Left lung (tissue), 10 donors: ENCODE measurements around the gene ZBTB14. TPM values are rescaled to one million over a fixed set of nuclear protein-coding genes. Genes with fewer than 3 reads are reported as not detected.

Experiments
- ATAC-seq: fragments of 200-7000 bp; cut with Tn5 transposase; one replicate; pipeline ENCODE4 v1.9.1; 2020; ENCODE audit warnings: moderate library complexity
- DNase-seq, 4 donors: peaks; one replicate each; pipeline ENCODE4 v3.0.0-alpha.2; 2013 to 2020
- H3K27ac ChIP-seq, 2 donors: fragments of 200-600 bp; sonication (generic) in 1 of 2; one replicate each; pipeline versions ENCODE4 v1.5.0 to v1.8.0; 2020 to 2021
- H3K27me3 ChIP-seq, 2 donors: fragments of 200-600 bp; sonication (generic) in 1 of 2; one replicate each; pipeline versions ENCODE4 v1.5.0 to v1.8.0; 2020 to 2021
- H3K36me3 ChIP-seq, 2 donors: fragments of 200-600 bp; sonication (generic) in 1 of 2; one replicate each; pipeline versions ENCODE4 v1.5.0 to v1.8.0; 2020 to 2021
- H3K4me1 ChIP-seq, 2 donors: fragments of 200-600 bp; one replicate each; pipeline ENCODE4 v1.8.0; 2021
- H3K4me3 ChIP-seq, 2 donors: fragments of 200-600 bp; sonication (generic) in 1 of 2; one replicate each; pipeline versions ENCODE4 v1.5.0 to v1.8.0; 2020 to 2021; ENCODE audit warnings: mild to moderate bottlenecking in 1 of 2
- H3K9me3 ChIP-seq, 2 donors: fragments of 200-600 bp; sonication (generic) in 1 of 2; one replicate each; pipeline versions ENCODE4 v1.5.0 to v1.8.0; 2020 to 2021
- intact Hi-C, 2 donors: fragments of 100-400 bp; cut with DNase I; formaldehyde crosslinking; loops; one replicate each; pipeline versions ENCODE4 v1.11.2 to v1.14.2; 2022
- polyA plus RNA-seq, 6 donors: library from polyadenylated mRNA; unstranded; fragments of 120-200 nt; gene quantifications; one replicate each; pipeline ENCODE4 v1.2.1, GENCODE V29; 2013; ENCODE audit not compliant: insufficient read length in 6 of 6
- total RNA-seq, 2 donors: library from RNA; stranded (reverse); fragmentation: NEBNext Ultra II Directional; extraction: Animal tissue kit (Norgen Biotek cat#: 25700); gene quantifications; one replicate each; pipeline ENCODE4 v1.2.1, GENCODE V29; 2021
- TF ChIP-seq, protein P1 (sequence below), 2 donors: fragments of 200-600 bp; sonication (generic) in 1 of 2; IDR thresholded peaks; one replicate each; pipeline versions ENCODE4 v1.5.0 to v1.8.0; 2021; ENCODE audit warnings: antibody characterized with exemption in 2 of 2
- donor health status: DM: no; HTN: yes; CAD: no.
- donor health status: DM: no; HTN: no; CAD: no.

ZBTB14 gene
- total and polyA plus RNA-seq, 8 donors: 8.7 to 22.5 (median 19.7) TPM

DNA sequence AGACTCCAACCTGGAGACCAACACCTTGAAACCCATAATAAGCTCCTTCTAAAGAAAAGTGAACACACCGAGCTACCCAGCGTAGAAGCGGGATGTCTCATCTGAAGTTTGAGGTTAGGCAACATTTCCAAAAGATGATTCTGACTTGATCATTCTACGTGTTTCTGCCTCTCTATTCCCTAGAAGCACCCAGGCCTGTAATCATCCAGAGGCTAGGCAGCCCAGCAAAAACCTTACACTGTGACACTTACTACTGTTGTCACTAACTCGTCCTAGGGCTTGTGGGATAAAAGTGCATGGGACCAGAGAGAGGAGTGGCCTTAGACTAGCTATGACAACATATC is 1.4 kb downstream of the ZBTB14 start:
- DNase-seq (no peak), ATAC-seq (no peak)
- Histone ChIP-seq H3K4me1 (peaks cover 3 to 16% of the 10 kb centered on the region in 2 donors), H3K9me3 (no peaks in the 10 kb centered on the region), H3K27me3 (no peaks in the 10 kb centered on the region), H3K27ac (peak overlapping the region; percentile 97 to 98), H3K4me3 (peak overlapping the region; percentile 69 to 73), H3K36me3 (peaks cover 0 to 21% of the 10 kb centered on the region in 2 donors)
- TF ChIP-seq, protein P1, sequence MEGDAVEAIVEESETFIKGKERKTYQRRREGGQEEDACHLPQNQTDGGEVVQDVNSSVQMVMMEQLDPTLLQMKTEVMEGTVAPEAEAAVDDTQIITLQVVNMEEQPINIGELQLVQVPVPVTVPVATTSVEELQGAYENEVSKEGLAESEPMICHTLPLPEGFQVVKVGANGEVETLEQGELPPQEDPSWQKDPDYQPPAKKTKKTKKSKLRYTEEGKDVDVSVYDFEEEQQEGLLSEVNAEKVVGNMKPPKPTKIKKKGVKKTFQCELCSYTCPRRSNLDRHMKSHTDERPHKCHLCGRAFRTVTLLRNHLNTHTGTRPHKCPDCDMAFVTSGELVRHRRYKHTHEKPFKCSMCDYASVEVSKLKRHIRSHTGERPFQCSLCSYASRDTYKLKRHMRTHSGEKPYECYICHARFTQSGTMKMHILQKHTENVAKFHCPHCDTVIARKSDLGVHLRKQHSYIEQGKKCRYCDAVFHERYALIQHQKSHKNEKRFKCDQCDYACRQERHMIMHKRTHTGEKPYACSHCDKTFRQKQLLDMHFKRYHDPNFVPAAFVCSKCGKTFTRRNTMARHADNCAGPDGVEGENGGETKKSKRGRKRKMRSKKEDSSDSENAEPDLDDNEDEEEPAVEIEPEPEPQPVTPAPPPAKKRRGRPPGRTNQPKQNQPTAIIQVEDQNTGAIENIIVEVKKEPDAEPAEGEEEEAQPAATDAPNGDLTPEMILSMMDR (IDR thresholded peaks at IDR 0.05): no peak
- intact Hi-C loops: loop anchor here in 1 of 2 donors (5.0 kb wide), 1 partner anchor 57 kb away; no protein-coding TSS in a partner anchor

DNA sequence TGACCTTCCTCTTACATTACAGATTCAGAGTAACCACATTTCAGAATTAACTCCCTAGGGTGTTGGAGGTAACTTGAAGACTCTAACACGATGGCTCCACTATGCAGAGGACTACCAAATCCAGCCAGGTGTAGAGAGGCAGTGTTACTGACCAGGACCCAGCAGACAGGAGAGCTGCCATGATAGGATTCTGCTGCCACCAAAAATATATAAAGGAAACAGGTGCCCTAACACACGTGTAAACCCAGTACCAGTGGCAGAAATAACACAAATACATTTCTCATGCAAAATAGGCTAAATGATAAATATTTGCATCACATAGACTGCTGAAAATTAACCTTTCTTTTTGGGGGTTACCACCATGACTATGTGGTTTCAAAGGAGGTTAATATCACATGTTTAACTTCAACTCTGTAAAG is 7.0 kb downstream of the ZBTB14 start:
- peaks cover 0 to under 1% of the 10 kb centered on the region in 2 donors for H3K4me1 ChIP-seq
- DNase-seq (no peak), ATAC-seq (no peak)
- H3K36me3 ChIP-seq: peaks cover 0 to 21% of the 10 kb centered on the region in 2 donors
- TF ChIP-seq, protein P1 (IDR thresholded peaks at IDR 0.05): no peak
- no peak overlapping the region for H3K27ac ChIP-seq
- intact Hi-C loops: no loop called here
- H3K27me3 ChIP-seq: no peaks in the 10 kb centered on the region
- no peak overlapping the region for H3K4me3 ChIP-seq
- H3K9me3 ChIP-seq: no peaks in the 10 kb centered on the region

DNA sequence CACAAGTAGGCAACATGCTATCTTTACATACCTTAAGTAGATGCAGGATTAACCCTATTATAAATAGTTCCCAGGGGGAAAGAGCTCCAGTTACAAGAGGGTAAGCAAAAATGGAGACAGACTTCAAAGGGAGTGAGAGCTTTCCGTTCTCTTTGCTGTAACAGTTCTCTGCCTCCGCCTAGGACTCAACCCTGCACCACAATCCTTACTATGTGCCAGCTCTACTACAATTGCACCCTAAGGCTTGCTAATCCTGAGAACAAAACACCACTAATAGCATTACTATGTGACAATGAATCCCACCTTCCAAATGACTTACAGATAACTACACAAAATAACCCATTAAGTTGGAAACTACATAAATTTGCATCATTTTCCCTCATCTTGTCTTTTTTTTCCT is 7.7 kb downstream of the ZBTB14 start:
- H3K4me1 ChIP-seq: no peaks in the 10 kb centered on the region
- no peaks in the 10 kb centered on the region for H3K27me3 ChIP-seq
- ATAC-seq: no peak
- H3K4me3 ChIP-seq: no peak overlapping the region
- DNase-seq: no peak
- no peak overlapping the region for H3K27ac ChIP-seq
- intact Hi-C loops: no loop called here
- no peaks in the 10 kb centered on the region for H3K9me3 ChIP-seq
- H3K36me3 ChIP-seq: peaks cover 0 to 21% of the 10 kb centered on the region in 2 donors
- TF ChIP-seq, protein P1 (IDR thresholded peaks at IDR 0.05): no peak

DNA sequence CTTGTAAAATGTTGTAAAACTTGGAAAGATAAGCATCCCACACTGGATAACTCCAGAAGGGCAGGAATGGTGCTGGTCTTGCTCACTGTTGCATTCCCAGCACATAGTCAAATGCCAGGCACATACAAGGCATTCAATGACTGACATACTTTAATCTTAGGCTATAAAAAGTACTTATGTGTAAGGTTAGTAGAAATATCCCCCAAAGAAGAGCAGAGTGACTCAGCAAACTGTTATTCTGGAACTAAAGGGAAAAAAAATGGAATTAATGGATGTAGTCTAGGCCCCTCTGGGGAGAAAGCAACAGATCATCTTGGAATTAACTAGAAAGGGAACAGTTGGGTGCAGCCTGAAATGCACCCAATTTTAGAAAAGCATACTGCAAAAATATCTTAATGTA is 9.0 kb downstream of the ZBTB14 start:
- TF ChIP-seq, protein P1 (IDR thresholded peaks at IDR 0.05): no peak
- intact Hi-C loops: no loop called here

DNA sequence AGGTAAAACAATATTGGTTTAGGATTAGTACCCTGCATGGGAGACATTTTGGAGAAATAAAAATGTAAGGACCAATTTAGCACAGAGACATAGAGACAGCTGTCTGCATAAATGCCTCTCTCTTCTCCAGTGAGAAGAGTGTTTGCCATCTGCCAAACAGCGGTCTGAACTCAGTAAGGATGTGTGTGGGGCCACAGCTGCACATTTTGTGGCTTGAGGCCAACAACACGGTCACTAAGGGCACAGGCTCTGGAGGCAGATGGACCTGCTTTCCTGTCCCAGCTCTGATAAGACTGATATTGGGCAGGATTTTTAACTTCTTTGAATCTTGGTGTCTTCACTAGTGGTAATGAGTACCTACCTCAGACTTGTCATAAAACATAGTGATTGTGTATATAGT is 10.2 kb downstream of the ZBTB14 start:
- no peak overlapping the region for H3K4me3 ChIP-seq
- H3K27ac ChIP-seq: no peak overlapping the region
- ATAC-seq (no peak), DNase-seq (no peak)
- H3K36me3 ChIP-seq: peaks cover 0 to 5% of the 10 kb centered on the region in 2 donors
- no peaks in the 10 kb centered on the region for H3K4me1 ChIP-seq
- TF ChIP-seq, protein P1 (IDR thresholded peaks at IDR 0.05): no peak
- no peaks in the 10 kb centered on the region for H3K9me3 ChIP-seq
- intact Hi-C loops: no loop called here
- H3K27me3 ChIP-seq: no peaks in the 10 kb centered on the region

More for the DNA sequence above, 9.0 kb downstream of the ZBTB14 start:
- no peak for ATAC-seq
- Histone ChIP-seq H3K9me3 (no peaks in the 10 kb centered on the region), H3K4me3 (no peak overlapping the region), H3K36me3 (peaks cover 0 to 17% of the 10 kb centered on the region in 2 donors), H3K27me3 (no peaks in the 10 kb centered on the region), H3K4me1 (no peaks in the 10 kb centered on the region), H3K27ac (no peak overlapping the region)
- DNase-seq: no peak
